Gastroesophageal sphincter (tissue), 4 donors: Measurements from ENCODE around the gene LRP6. TPM values are rescaled to one million over a fixed set of nuclear protein-coding genes. Genes with fewer than 3 reads are reported as not detected.

Experiments used
- ATAC-seq: fragments of 150-250 bp; one replicate; pipeline ENCODE4 v1.9.1; 2016; ENCODE audit warnings: mild to moderate bottlenecking, moderate library complexity
- H3K27ac ChIP-seq, 4 donors: fragments of 200-600 bp; sonication (generic) in 3 of 4; 1 replicate in 3 of 4; 2 replicates in 1 of 4; pipeline ENCODE4 v1.5.1; 2016 to 2019
- H3K27me3 ChIP-seq: fragments of 200-600 bp; sonication (generic); one replicate; pipeline ENCODE4 v1.5.1; 2019
- H3K36me3 ChIP-seq, 2 donors: fragments of 200-600 bp; sonication (generic); one replicate each; pipeline ENCODE4 v1.5.1; 2019; ENCODE audit warnings: control low read depth in 1 of 2
- H3K4me1 ChIP-seq, 3 donors: fragments of 200-600 bp; sonication (generic); 1 replicate in 2 of 3; 2 replicates in 1 of 3; pipeline ENCODE4 v1.5.1; 2016 to 2019; ENCODE audit warnings: control low read depth in 2 of 3
- H3K4me3 ChIP-seq, 2 donors: fragments of 200-600 bp; sonication (generic); one replicate each; pipeline ENCODE4 v1.5.1; 2019; ENCODE audit warnings: mild to moderate bottlenecking in 1 of 2, moderate library complexity in 1 of 2
- H3K9me3 ChIP-seq, 3 donors: fragments of 200-600 bp; sonication (generic); one replicate each; pipeline ENCODE4 v1.5.1; 2017 to 2019; ENCODE audit warnings: control low read depth in 2 of 3
- EP300 ChIP-seq: sonication (generic); formaldehyde crosslinking; IDR thresholded peaks from one replicate; pipeline ENCODE4 v1.6.1; 2017; ENCODE audit warnings: antibody characterized with exemption, mild to moderate bottlenecking
- POLR2A ChIP-seq, 2 donors: fragments of 450-650 bp; IDR thresholded peaks; one replicate each; pipeline ENCODE4 v1.6.1; 2017; ENCODE audit warnings: antibody characterized with exemption in 2 of 2, mild to moderate bottlenecking in 2 of 2, moderate library complexity in 1 of 2
- POLR2AphosphoS5 ChIP-seq: sonication (generic); formaldehyde crosslinking; IDR thresholded peaks from one replicate; pipeline ENCODE4 v1.6.1; 2017; ENCODE audit warnings: antibody characterized with exemption
- WGBS, 2 donors: methylation state at CpG; one replicate each; pipeline ENCODE4 v1.1.5; 2018; ENCODE audit warnings: low coverage in 1 of 2; 5-methylcytosine and 5-hydroxymethylcytosine counted together
- total RNA-seq, 4 donors: library from RNA; depleted of rRNA; stranded (reverse); fragments of >200 nt; gene quantifications; one replicate each; pipeline ENCODE4 v1.1.0, GENCODE V29; 2016
- TF ChIP-seq, protein P1 (sequence below), 4 experiments: fragments of 200-600 bp in 2 of 4; fragments of 450-650 bp in 2 of 4; sonication (generic) in 1 of 4; IDR thresholded peaks; one replicate each; pipeline ENCODE4 v1.5.1; 2017 to 2019; ENCODE audit warnings: antibody characterized with exemption in 4 of 4, mild to moderate bottlenecking in 2 of 4, moderate library complexity in 2 of 4

The LRP6 gene
- total RNA-seq, 4 donors from 2014 or later = 34.5 to 58.5 (median 42.6) TPM

DNA sequence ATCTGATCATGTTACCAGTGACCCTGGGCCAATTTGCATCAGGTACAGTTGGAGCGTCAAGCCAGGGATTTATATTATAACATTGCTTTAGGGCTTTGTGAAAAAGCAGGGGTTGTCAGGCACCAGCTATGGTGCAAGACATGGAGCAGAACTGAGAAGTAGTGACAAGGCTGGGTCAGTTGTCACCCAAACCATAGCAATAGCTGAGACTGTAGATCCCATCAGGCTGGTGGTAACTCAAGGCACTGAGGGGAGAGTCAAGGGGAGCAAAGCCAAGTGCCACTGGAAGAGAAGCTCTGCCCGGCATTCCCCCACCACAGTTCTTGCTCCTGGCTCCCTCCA lies 179.2 kb downstream of the LRP6 start:
- no peak for ATAC-seq
- 94 to 100% methylated on average over 1 to 2 of the region's 2 CpGs for WGBS, 2 donors

DNA sequence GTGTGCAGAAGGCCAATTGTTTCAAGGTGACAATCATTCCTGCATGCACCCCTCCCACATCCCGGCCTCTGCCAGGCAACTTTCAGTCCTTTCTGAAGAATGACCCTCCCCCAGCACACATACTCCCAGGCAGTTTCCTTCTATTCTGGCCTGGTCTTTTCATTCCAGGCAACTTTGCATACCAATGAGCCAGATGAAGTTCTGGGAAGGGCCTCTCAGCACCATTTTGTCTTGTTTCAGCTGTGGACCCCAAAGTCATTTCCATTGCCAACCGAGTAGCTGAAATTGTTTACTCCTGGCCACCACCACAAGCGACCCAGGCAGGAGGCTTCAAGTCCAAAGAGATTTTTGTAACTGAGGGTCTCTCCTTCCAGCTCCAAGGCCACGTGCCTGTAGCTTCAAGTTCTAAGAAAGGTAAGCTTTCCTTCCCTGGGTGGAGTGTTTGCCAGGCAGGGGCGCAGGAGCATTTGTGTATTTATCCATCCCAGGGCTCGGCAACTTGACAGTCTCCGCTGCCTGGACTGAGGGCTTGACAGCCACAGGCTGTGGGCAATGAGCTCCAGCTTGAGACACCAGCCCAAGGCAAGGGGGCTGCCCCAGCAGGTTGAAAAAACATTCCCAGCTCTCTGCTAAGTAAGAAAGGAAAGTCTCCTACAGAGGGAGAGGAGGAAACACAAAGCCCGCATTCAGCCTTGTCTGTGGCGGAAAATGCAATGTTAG lies 179.7 kb downstream of the LRP6 start:
- WGBS, 2 donors = 57 to 83% methylated on average over 1 to 6 of the region's 9 CpGs
- TF ChIP-seq POLR2A (IDR thresholded peaks at IDR 0.05) (no peak), POLR2AphosphoS5 (no peak), EP300 (no peak)
- TF ChIP-seq, protein P1, sequence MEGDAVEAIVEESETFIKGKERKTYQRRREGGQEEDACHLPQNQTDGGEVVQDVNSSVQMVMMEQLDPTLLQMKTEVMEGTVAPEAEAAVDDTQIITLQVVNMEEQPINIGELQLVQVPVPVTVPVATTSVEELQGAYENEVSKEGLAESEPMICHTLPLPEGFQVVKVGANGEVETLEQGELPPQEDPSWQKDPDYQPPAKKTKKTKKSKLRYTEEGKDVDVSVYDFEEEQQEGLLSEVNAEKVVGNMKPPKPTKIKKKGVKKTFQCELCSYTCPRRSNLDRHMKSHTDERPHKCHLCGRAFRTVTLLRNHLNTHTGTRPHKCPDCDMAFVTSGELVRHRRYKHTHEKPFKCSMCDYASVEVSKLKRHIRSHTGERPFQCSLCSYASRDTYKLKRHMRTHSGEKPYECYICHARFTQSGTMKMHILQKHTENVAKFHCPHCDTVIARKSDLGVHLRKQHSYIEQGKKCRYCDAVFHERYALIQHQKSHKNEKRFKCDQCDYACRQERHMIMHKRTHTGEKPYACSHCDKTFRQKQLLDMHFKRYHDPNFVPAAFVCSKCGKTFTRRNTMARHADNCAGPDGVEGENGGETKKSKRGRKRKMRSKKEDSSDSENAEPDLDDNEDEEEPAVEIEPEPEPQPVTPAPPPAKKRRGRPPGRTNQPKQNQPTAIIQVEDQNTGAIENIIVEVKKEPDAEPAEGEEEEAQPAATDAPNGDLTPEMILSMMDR (IDR thresholded peaks at IDR 0.05) = no peak
- no peak for ATAC-seq
- Histone ChIP-seq H3K36me3 (no peaks in the 10 kb centered on the region), H3K9me3 (no peaks in the 10 kb centered on the region), H3K27ac (no peak overlapping the region), H3K4me1 (no peaks in the 10 kb centered on the region), H3K27me3 (no peaks in the 10 kb centered on the region), H3K4me3 (no peak overlapping the region)

More for the DNA sequence above, 179.2 kb downstream of the LRP6 start:
- TF ChIP-seq, protein P1 (IDR thresholded peaks at IDR 0.05) = no peak
- TF ChIP-seq POLR2A (IDR thresholded peaks at IDR 0.05) = no peak
- TF ChIP-seq POLR2AphosphoS5 = no peak
- TF ChIP-seq EP300 = no peak
- no peak overlapping the region for H3K4me3 ChIP-seq
- peaks cover 0 to 3% (median 0%) of the 10 kb centered on the region in 3 donors for H3K9me3 ChIP-seq
- H3K36me3 ChIP-seq = no peaks in the 10 kb centered on the region
- H3K27ac ChIP-seq = no peak overlapping the region
- H3K4me1 ChIP-seq = no peaks in the 10 kb centered on the region
- no peaks in the 10 kb centered on the region for H3K27me3 ChIP-seq

DNA sequence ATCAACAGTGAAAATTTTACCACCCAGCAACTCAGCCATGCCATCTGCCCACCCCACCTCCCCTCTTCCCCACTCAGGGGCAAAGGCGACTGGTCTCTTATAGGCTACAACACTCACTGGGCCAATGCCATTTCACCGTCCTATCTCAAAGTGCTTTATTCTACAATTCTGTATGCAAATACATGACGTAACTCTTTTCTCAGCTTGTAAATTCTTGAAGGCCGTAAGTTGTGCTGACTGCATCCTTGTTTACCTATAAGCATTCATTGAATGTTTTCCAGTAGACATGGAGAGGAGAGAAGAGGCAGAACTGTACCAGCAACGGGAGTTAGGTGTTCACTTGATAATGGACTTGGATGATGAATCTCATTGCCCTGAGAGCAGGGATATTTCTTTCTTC lies 180.5 kb downstream of the LRP6 start:
- H3K4me3 ChIP-seq = no peak overlapping the region
- WGBS, 2 donors = 92 to 93% methylated on average over 5 of the region's 5 CpGs
- H3K9me3 ChIP-seq = no peaks in the 10 kb centered on the region
- no peaks in the 10 kb centered on the region for H3K27me3 ChIP-seq
- H3K4me1 ChIP-seq = no peaks in the 10 kb centered on the region
- TF ChIP-seq POLR2A (IDR thresholded peaks at IDR 0.05) (no peak), EP300 (no peak), POLR2AphosphoS5 (no peak)
- TF ChIP-seq, protein P1 (IDR thresholded peaks at IDR 0.05) = no peak
- ATAC-seq = no peak
- no peak overlapping the region for H3K27ac ChIP-seq
- no peaks in the 10 kb centered on the region for H3K36me3 ChIP-seq

DNA sequence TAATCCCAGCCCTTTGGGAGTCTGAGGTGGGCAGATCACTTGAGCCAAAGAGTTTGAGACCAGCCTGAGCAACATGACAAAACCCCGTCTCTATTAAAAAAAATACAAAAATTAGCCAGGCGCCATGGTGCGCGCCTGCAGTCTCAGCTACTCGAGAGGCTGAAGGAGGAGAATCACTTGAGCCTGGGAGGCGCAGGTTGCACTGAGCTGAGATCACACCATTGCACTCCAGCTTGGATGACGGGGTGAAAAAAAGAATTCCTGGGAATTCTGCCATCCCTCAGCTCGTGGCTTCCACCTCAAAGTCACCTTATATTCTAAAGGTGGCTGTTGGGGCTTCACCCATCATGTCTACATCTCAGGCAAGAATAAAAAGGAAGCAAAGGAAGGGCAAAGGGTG lies 183.2 kb downstream of the LRP6 start:
- Histone ChIP-seq H3K27ac (no peak overlapping the region), H3K9me3 (no peaks in the 10 kb centered on the region), H3K4me1 (no peaks in the 10 kb centered on the region), H3K36me3 (no peaks in the 10 kb centered on the region), H3K27me3 (no peaks in the 10 kb centered on the region), H3K4me3 (no peak overlapping the region)
- TF ChIP-seq POLR2AphosphoS5 (no peak), POLR2A (IDR thresholded peaks at IDR 0.05) (no peak), EP300 (no peak)
- TF ChIP-seq, protein P1 (IDR thresholded peaks at IDR 0.05) = no peak
- WGBS, 2 donors = 78 to 80% methylated on average over 4 to 7 of the region's 8 CpGs
- ATAC-seq = no peak

DNA sequence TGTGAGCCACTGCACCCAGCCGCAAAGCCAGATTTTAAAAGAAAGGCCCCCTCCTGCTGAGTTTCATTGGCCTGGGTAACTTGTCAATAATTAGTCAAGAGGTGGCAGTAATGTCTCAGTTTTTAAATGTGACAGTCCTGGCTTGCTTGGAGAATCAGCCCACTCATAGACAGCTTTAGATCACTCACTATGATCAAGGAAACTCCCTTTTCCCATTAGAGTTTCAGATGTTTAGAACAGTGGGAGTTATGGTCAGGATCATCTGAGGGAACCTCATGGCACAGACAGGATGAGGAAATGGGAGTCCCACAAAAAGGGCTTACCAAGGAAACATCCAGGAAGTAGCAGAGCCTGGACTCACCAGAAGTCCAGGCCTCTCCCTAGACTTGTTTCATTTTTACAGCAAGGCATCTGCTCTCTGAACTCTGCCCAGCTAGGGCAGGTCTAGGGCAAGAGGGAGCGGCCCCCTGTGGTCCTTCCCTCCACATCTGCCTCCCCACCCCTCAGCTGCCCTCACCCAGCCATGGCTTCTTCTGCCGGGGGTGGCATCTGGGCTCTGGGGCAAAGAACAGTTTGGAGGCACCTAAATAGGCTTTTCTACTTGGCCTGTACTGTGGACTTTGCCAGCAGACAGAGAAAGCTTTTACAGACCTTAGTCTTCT lies 184.9 kb downstream of the LRP6 start:
- peak; percentile 51 for ATAC-seq
- Histone ChIP-seq H3K4me1 (no peaks in the 10 kb centered on the region), H3K4me3 (no peak overlapping the region), H3K9me3 (no peaks in the 10 kb centered on the region), H3K36me3 (no peaks in the 10 kb centered on the region), H3K27me3 (no peaks in the 10 kb centered on the region), H3K27ac (peak overlapping the region in 2 of 4 donors; percentile 36 to 54)
- 30% methylated on average over 2 of the region's 3 CpGs; no CpG with 5 or more reads in 1 of the 2 donors for WGBS, 2 donors
- TF ChIP-seq, protein P1 (IDR thresholded peaks at IDR 0.05) = peak in 3 of 4 experiments; percentile 32 to 44 (median 32)
- no peak for TF ChIP-seq POLR2AphosphoS5
